WTC11 (cell line): ENCODE measurements around the gene C3orf49. TPM values are rescaled to one million over a fixed set of nuclear protein-coding genes. Genes with fewer than 3 reads are reported as not detected.

Source experiments
- ATAC-seq: fragments of 200-7000 bp; cut with Tn5 transposase; 2 replicates; pipeline ENCODE4 v1.10.0; 2021; ENCODE audit warnings: mild to moderate bottlenecking, moderate library complexity
- CTCF ChIA-PET: fragments of 300-600 bp; sonication (Branson Sonifier 250); formaldehyde crosslinking; loops from one replicate; lab custom pipeline; 2021; ENCODE audit warnings: antibody characterized with exemption; lab: Charles Lee
- POLR2A ChIA-PET: fragments of 350-600 bp; sonication (Branson Sonifier 250); formaldehyde crosslinking; loops from one replicate; lab custom pipeline; 2021; ENCODE audit warnings: antibody characterized with exemption; lab: Charles Lee
- DNase-seq: peaks from one replicate; pipeline ENCODE4 v3.0.0; 2021; ENCODE audit warnings: low spot score
- H3K27ac Mint-ChIP-seq: 2 replicates; pipeline ENCODE4 v1.8.0; 2021; ENCODE audit warnings: mixed read lengths
- H3K27me3 Mint-ChIP-seq: 2 replicates; pipeline ENCODE4 v1.8.0; 2021; ENCODE audit warnings: low read depth, mild to moderate bottlenecking, moderate library complexity, mixed read lengths
- H3K36me3 Mint-ChIP-seq: 2 replicates; pipeline ENCODE4 v1.8.0; 2021; ENCODE audit warnings: mixed read lengths
- H3K4me1 Mint-ChIP-seq: 2 replicates; pipeline ENCODE4 v1.8.0; 2022; ENCODE audit warnings: mixed read lengths
- H3K4me3 Mint-ChIP-seq: 2 replicates; pipeline ENCODE4 v1.8.0; 2021; ENCODE audit warnings: mild to moderate bottlenecking, moderate library complexity, mixed read lengths
- H3K9me3 Mint-ChIP-seq: 2 replicates; pipeline ENCODE4 v1.8.0; 2021; ENCODE audit warnings: mixed read lengths
- GTF2I ChIP-seq: fragments of 250-450 bp; sonication (Bioruptor Pico); conservative IDR thresholded peaks from 2 replicates; pipeline ENCODE4 v1.4.0; 2021; ENCODE audit warnings: mild to moderate bottlenecking
- MYBL2 ChIP-seq: sonication (generic); formaldehyde crosslinking; IDR thresholded peaks from 2 replicates; pipeline ENCODE4 v1.8.1; 2023; ENCODE audit warnings: mild to moderate bottlenecking, moderate library complexity, missing genetic modification reagents
- NR2C2 ChIP-seq: sonication (generic); formaldehyde crosslinking; IDR thresholded peaks from 2 replicates; pipeline ENCODE4 v1.8.0; 2022; ENCODE audit warnings: mild to moderate bottlenecking, missing genetic modification reagents
- ZNF263 ChIP-seq: sonication (generic); formaldehyde crosslinking; IDR thresholded peaks from 2 replicates; pipeline ENCODE4 v1.8.1; 2022; ENCODE audit warnings: low read depth, mild to moderate bottlenecking, moderate library complexity, missing genetic modification reagents
- ZNF396 ChIP-seq: fragments of 250-450 bp; sonication (Bioruptor Pico); IDR thresholded peaks from 2 replicates; pipeline ENCODE4 v1.8.0; 2021; ENCODE audit warnings: mild to moderate bottlenecking, moderate library complexity, borderline replicate concordance
- ZNF416 ChIP-seq: fragments of 250-450 bp; sonication (Bioruptor Pico); IDR thresholded peaks from 2 replicates; pipeline ENCODE4 v1.9.0; 2021; ENCODE audit warnings: mild to moderate bottlenecking, inconsistent platforms
- total RNA-seq: library from RNA; stranded (reverse); gene quantifications from 3 replicates; pipeline ENCODE4 v1.2.3, GENCODE V29; 2021
- TF ChIP-seq, protein P1 (sequence below): sonication (generic); formaldehyde crosslinking; IDR thresholded peaks from 2 replicates; pipeline ENCODE4 v1.8.1; 2023; ENCODE audit warnings: mild to moderate bottlenecking, missing genetic modification reagents, moderate library complexity
- TF ChIP-seq, protein P2 (sequence below): sonication (generic); formaldehyde crosslinking; IDR thresholded peaks from 2 replicates; pipeline ENCODE4 v1.8.0; 2023; ENCODE audit warnings: missing genetic modification reagents
- TF ChIP-seq, protein P3 (sequence below): fragments of 250-450 bp; sonication (Bioruptor Pico); conservative IDR thresholded peaks from 2 replicates; pipeline ENCODE4 v1.9.0; 2021; ENCODE audit warnings: mild to moderate bottlenecking
- TF ChIP-seq, protein P4 (sequence below): fragments of 250-450 bp; sonication (Bioruptor Pico); IDR thresholded peaks from 2 replicates; pipeline ENCODE4 v1.8.0; 2021; ENCODE audit warnings: mild to moderate bottlenecking
- TF ChIP-seq, protein P5 (sequence below): sonication (generic); formaldehyde crosslinking; IDR thresholded peaks from 2 replicates; pipeline ENCODE4 v1.8.0; 2023; ENCODE audit warnings: missing genetic modification reagents, mild to moderate bottlenecking, borderline replicate concordance
- TF ChIP-seq, protein P6 (sequence below): sonication (generic); formaldehyde crosslinking; IDR thresholded peaks from 2 replicates; pipeline ENCODE4 v1.8.1; 2023; ENCODE audit warnings: mild to moderate bottlenecking, missing genetic modification reagents, borderline replicate concordance

Gene C3orf49
- total RNA-seq, 1 experiment from 2014 or later, result not detected

DNA sequence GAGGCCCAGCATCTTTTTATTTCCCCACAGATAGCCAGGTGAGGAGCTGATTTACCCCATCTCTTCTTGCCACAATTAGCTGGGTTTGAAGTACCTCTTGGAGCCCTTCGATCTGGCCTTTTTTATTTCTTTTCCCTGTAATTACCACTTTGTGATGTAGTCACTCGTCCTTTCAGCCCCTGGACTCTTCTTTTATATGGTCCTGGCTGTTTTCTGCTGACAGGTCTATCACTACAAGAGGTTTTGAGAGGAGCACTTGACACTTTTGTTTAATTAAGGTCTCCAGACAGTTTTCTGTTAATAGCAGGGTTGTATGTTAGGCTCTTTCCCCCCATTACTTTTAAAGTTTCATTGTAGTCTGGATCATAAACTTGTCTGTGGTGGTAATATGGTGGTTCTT, 56.4 kb downstream of the C3orf49 start (continued):
- TF ChIP-seq, protein P1, sequence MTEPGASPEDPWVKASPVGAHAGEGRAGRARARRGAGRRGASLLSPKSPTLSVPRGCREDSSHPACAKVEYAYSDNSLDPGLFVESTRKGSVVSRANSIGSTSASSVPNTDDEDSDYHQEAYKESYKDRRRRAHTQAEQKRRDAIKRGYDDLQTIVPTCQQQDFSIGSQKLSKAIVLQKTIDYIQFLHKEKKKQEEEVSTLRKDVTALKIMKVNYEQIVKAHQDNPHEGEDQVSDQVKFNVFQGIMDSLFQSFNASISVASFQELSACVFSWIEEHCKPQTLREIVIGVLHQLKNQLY (CRISPR knock-in tag), result no peak
- TF ChIP-seq, protein P2, sequence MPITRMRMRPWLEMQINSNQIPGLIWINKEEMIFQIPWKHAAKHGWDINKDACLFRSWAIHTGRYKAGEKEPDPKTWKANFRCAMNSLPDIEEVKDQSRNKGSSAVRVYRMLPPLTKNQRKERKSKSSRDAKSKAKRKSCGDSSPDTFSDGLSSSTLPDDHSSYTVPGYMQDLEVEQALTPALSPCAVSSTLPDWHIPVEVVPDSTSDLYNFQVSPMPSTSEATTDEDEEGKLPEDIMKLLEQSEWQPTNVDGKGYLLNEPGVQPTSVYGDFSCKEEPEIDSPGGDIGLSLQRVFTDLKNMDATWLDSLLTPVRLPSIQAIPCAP (CRISPR knock-in tag), result no peak
- no peak for TF ChIP-seq ZNF396 (CRISPR knock-in tag)
- no peak for TF ChIP-seq ZNF416 (CRISPR knock-in tag)
- TF ChIP-seq ZNF263 (CRISPR knock-in tag), result no peak
- no peak for TF ChIP-seq GTF2I
- TF ChIP-seq, protein P3, sequence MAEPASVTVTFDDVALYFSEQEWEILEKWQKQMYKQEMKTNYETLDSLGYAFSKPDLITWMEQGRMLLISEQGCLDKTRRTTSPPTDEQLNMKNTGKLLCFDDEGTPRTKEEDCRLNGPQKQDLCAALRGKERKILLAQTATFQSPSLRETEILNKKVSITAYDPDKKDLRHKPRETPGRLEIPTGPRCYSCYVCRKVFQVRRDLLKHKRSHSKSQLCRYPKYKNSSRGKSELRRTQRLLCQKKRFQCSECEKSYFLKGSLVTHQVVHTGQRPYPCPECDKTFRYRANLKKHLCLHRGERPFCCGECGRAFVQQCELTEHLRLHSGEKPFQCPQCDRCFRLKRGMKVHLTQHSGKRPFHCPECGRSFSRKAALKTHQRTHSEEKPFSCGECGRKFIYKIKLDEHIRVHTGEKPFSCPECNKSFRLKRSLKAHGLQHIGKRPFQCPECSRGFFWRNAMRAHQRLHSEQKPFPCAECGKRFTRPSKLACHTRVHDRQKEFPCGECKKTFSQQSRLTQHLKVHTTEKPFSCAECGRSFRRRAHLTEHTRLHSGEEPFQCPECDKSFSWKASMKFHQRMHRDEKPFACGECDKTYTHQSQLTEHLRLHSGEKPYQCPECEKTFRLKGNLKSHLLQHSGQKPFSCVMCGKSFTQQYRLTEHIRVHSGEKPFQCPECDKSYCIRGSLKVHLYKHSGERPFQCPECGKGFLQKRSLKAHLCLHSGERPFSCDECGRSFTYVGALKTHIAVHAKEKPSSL (CRISPR knock-in tag), result no peak
- no peak for TF ChIP-seq MYBL2 (CRISPR knock-in tag)
- TF ChIP-seq, protein P4, sequence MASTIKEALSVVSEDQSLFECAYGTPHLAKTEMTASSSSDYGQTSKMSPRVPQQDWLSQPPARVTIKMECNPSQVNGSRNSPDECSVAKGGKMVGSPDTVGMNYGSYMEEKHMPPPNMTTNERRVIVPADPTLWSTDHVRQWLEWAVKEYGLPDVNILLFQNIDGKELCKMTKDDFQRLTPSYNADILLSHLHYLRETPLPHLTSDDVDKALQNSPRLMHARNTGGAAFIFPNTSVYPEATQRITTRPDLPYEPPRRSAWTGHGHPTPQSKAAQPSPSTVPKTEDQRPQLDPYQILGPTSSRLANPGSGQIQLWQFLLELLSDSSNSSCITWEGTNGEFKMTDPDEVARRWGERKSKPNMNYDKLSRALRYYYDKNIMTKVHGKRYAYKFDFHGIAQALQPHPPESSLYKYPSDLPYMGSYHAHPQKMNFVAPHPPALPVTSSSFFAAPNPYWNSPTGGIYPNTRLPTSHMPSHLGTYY (CRISPR knock-in tag), result no peak

DNA sequence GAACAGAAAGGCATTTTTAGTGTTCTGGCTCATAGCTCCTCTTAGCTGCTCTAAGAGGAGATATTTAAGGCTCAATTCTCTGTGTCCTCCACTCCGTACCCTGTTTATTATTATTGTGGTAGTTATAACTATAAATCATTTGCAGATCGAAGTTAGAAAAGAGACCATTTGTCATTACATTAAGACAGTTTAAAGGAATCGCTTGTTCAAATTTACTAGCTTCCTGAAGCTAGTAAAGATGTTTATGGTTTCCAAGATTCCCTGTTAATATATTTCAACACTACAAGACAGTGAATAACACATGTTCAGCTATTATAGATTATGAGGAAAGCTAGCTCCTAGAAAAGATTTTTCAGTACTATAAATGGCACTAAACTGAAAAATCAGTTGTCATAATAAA, 57.2 kb downstream of the C3orf49 start:
- no peak overlapping the region for H3K27ac Mint-ChIP-seq
- DNase-seq (no peak), ATAC-seq (no peak)
- ChIA-PET CTCF (interaction anchor here (1.3 kb wide), 1 partner anchor 19 kb away, joined by 3 read pairs; no protein-coding TSS in a partner anchor), POLR2A (interaction anchor here (0.7 kb wide), 1 partner anchor 22 kb away, joined by 3 read pairs; no protein-coding TSS in a partner anchor)
- TF ChIP-seq, protein P4 (CRISPR knock-in tag), result no peak
- TF ChIP-seq, protein P5, sequence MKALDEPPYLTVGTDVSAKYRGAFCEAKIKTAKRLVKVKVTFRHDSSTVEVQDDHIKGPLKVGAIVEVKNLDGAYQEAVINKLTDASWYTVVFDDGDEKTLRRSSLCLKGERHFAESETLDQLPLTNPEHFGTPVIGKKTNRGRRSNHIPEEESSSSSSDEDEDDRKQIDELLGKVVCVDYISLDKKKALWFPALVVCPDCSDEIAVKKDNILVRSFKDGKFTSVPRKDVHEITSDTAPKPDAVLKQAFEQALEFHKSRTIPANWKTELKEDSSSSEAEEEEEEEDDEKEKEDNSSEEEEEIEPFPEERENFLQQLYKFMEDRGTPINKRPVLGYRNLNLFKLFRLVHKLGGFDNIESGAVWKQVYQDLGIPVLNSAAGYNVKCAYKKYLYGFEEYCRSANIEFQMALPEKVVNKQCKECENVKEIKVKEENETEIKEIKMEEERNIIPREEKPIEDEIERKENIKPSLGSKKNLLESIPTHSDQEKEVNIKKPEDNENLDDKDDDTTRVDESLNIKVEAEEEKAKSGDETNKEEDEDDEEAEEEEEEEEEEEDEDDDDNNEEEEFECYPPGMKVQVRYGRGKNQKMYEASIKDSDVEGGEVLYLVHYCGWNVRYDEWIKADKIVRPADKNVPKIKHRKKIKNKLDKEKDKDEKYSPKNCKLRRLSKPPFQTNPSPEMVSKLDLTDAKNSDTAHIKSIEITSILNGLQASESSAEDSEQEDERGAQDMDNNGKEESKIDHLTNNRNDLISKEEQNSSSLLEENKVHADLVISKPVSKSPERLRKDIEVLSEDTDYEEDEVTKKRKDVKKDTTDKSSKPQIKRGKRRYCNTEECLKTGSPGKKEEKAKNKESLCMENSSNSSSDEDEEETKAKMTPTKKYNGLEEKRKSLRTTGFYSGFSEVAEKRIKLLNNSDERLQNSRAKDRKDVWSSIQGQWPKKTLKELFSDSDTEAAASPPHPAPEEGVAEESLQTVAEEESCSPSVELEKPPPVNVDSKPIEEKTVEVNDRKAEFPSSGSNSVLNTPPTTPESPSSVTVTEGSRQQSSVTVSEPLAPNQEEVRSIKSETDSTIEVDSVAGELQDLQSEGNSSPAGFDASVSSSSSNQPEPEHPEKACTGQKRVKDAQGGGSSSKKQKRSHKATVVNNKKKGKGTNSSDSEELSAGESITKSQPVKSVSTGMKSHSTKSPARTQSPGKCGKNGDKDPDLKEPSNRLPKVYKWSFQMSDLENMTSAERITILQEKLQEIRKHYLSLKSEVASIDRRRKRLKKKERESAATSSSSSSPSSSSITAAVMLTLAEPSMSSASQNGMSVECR, result no peak
- TF ChIP-seq NR2C2 (CRISPR knock-in tag), result no peak
- TF ChIP-seq, protein P6, sequence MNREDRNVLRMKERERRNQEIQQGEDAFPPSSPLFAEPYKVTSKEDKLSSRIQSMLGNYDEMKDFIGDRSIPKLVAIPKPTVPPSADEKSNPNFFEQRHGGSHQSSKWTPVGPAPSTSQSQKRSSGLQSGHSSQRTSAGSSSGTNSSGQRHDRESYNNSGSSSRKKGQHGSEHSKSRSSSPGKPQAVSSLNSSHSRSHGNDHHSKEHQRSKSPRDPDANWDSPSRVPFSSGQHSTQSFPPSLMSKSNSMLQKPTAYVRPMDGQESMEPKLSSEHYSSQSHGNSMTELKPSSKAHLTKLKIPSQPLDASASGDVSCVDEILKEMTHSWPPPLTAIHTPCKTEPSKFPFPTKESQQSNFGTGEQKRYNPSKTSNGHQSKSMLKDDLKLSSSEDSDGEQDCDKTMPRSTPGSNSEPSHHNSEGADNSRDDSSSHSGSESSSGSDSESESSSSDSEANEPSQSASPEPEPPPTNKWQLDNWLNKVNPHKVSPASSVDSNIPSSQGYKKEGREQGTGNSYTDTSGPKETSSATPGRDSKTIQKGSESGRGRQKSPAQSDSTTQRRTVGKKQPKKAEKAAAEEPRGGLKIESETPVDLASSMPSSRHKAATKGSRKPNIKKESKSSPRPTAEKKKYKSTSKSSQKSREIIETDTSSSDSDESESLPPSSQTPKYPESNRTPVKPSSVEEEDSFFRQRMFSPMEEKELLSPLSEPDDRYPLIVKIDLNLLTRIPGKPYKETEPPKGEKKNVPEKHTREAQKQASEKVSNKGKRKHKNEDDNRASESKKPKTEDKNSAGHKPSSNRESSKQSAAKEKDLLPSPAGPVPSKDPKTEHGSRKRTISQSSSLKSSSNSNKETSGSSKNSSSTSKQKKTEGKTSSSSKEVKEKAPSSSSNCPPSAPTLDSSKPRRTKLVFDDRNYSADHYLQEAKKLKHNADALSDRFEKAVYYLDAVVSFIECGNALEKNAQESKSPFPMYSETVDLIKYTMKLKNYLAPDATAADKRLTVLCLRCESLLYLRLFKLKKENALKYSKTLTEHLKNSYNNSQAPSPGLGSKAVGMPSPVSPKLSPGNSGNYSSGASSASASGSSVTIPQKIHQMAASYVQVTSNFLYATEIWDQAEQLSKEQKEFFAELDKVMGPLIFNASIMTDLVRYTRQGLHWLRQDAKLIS (CRISPR knock-in tag), result no peak
- H3K4me1 Mint-ChIP-seq, result peaks cover 26% of the 10 kb centered on the region
- no peaks in the 10 kb centered on the region for H3K27me3 Mint-ChIP-seq
- H3K9me3 Mint-ChIP-seq, result no peaks in the 10 kb centered on the region
- no peak overlapping the region for H3K4me3 Mint-ChIP-seq
- no peaks in the 10 kb centered on the region for H3K36me3 Mint-ChIP-seq
